DMS114 treated with DMSO at 0.1 percent for 48 hours (cell line): Measurements from ENCODE around the gene IL18RAP.

Experiments used
- DNase-seq: peaks from one replicate; lab custom pipeline; 2025; ENCODE audit not compliant: unreplicated experiment; lab: John Stamatoyannopoulos, UW

Gene IL18RAP

GRCh38 chr2:102422910-102423309 is at the start of gene IL18RAP:
IL18RAP (plus strand) TSS chr2:102423160; CDS start chr2:102423278, 118 bp downstream.
- no peak for DNase-seq

GRCh38 chr2:102376052-102376591 is 46.8 kb upstream of the IL18RAP start:
- no peak for DNase-seq

- no peak for DNase-seq
These were observed 39.2 kb upstream of the IL18RAP start for GRCh38 chr2:102383722-102384121.

GRCh38 chr2:102385522-102385921 is 37.4 kb upstream of the IL18RAP start:
- DNase-seq = no peak

GRCh38 chr2:102386004-102386403 is 37.0 kb upstream of the IL18RAP start:
- DNase-seq = no peak

- DNase-seq = no peak
These were observed 36.0 kb upstream of the IL18RAP start for GRCh38 chr2:102386867-102387541.

GRCh38 chr2:102387763-102388546 is 35.0 kb upstream of the IL18RAP start:
- DNase-seq = no peak

- DNase-seq = no peak
These were observed 31.4 kb upstream of the IL18RAP start for GRCh38 chr2:102391565-102391964.

- no peak for DNase-seq
These were observed 30.9 kb upstream of the IL18RAP start for GRCh38 chr2:102392096-102392495.

GRCh38 chr2:102392942-102393341 is 30.0 kb upstream of the IL18RAP start:
- DNase-seq = no peak

- no peak for DNase-seq
These were observed 26.9 kb upstream of the IL18RAP start for GRCh38 chr2:102396012-102396411.

GRCh38 chr2:102397209-102397608 is 25.8 kb upstream of the IL18RAP start:
- no peak for DNase-seq

GRCh38 chr2:102399499-102400141 is 23.3 kb upstream of the IL18RAP start:
- no peak for DNase-seq

- DNase-seq = no peak
These were observed 21.5 kb upstream of the IL18RAP start for GRCh38 chr2:102401456-102401855.

GRCh38 chr2:102401865-102402264 is 21.1 kb upstream of the IL18RAP start:
- DNase-seq = no peak

- no peak for DNase-seq
These were observed 12.0 kb upstream of the IL18RAP start for GRCh38 chr2:102410952-102411351.

GRCh38 chr2:102412199-102412598 is 10.8 kb upstream of the IL18RAP start:
- DNase-seq = peak; percentile 6

GRCh38 chr2:102417946-102418345 is 5.0 kb upstream of the IL18RAP start:
- no peak for DNase-seq

GRCh38 chr2:102418421-102418961 is 4.5 kb upstream of the IL18RAP start:
- DNase-seq = no peak

- DNase-seq = no peak
These were observed 2.7 kb upstream of the IL18RAP start for GRCh38 chr2:102420290-102420689.
